BE2C (cell line): Measurements from ENCODE around the gene CD300C.

Experiments
- DNase-seq: peaks from one replicate; pipeline ENCODE4 v3.0.0-alpha.2; 2020
- H3K27me3 ChIP-seq: fragments of 250-450 bp; sonication (Bioruptor Pico); 2 replicates; pipeline ENCODE4 v1.5.1; 2020; ENCODE audit warnings: mild to moderate bottlenecking
- H3K36me3 ChIP-seq: fragments of 250-450 bp; sonication (Bioruptor Pico); 2 replicates; pipeline ENCODE4 v1.5.1; 2020; ENCODE audit warnings: mild to moderate bottlenecking
- H3K4me1 ChIP-seq: fragments of 250-450 bp; sonication (Bioruptor Pico); 2 replicates; pipeline ENCODE4 v1.5.1; 2020
- H3K4me3 ChIP-seq: 2 replicates; pipeline ENCODE4 v1.5.1; 2011; ENCODE audit warnings: low read depth, low read length
- H3K9me3 ChIP-seq: fragments of 250-450 bp; sonication (Bioruptor Pico); 2 replicates; pipeline ENCODE4 v1.5.1; 2020
- CTCF ChIP-seq: IDR thresholded peaks from 2 replicates; pipeline ENCODE4 v1.5.1; 2012; ENCODE audit warnings: mild to moderate bottlenecking, low read depth, low read length

CD300C gene

GRCh38 chr17:74573169-74573568 is 27.3 kb upstream of the CD300C start:
- no peak for TF ChIP-seq CTCF
- H3K4me3 ChIP-seq, result no peak overlapping the region
- H3K9me3 ChIP-seq, result no peaks in the 10 kb centered on the region
- no peaks in the 10 kb centered on the region for H3K4me1 ChIP-seq
- H3K27me3 ChIP-seq, result peaks cover 8% of the 10 kb centered on the region
- no peak for DNase-seq
- no peaks in the 10 kb centered on the region for H3K36me3 ChIP-seq

GRCh38 chr17:74571621-74572270 is 25.8 kb upstream of the CD300C start:
- H3K9me3 ChIP-seq, result no peaks in the 10 kb centered on the region
- peaks cover 7% of the 10 kb centered on the region for H3K27me3 ChIP-seq
- TF ChIP-seq CTCF, result no peak
- no peaks in the 10 kb centered on the region for H3K36me3 ChIP-seq
- no peaks in the 10 kb centered on the region for H3K4me1 ChIP-seq
- no peak for DNase-seq
- no peak overlapping the region for H3K4me3 ChIP-seq

GRCh38 chr17:74569020-74570003 is 23.4 kb upstream of the CD300C start:
- H3K9me3 ChIP-seq, result no peaks in the 10 kb centered on the region
- DNase-seq, result no peak
- no peak overlapping the region for H3K4me3 ChIP-seq
- H3K4me1 ChIP-seq, result no peaks in the 10 kb centered on the region
- TF ChIP-seq CTCF, result no peak
- H3K27me3 ChIP-seq, result no peaks in the 10 kb centered on the region; the same call in 1 of the 2 replicates
- no peaks in the 10 kb centered on the region for H3K36me3 ChIP-seq

- Histone ChIP-seq H3K4me1 (no peaks in the 10 kb centered on the region), H3K4me3 (no peak overlapping the region), H3K36me3 (no peaks in the 10 kb centered on the region), H3K9me3 (no peaks in the 10 kb centered on the region), H3K27me3 (peaks cover 4% of the 10 kb centered on the region; the same call in 1 of the 2 replicates)
- no peak for TF ChIP-seq CTCF
- DNase-seq, result no peak
These were observed 22.4 kb upstream of the CD300C start for GRCh38 chr17:74568106-74568873.

GRCh38 chr17:74567397-74567796 is 21.5 kb upstream of the CD300C start, which contains the start of gene CD300H:
Gene CD300H, minus strand, starts transcription at chr17:74567509.
- DNase-seq, result no peak
- Histone ChIP-seq H3K4me3 (no peak within 1 kb of the TSS), H3K9me3 (no peaks in the 10 kb centered on the region), H3K4me1 (no peaks in the 10 kb centered on the region), H3K27me3 (peaks cover 4% of the 10 kb centered on the region), H3K36me3 (no peaks in the 10 kb centered on the region)
- TF ChIP-seq CTCF, result no peak
